ENCODE results near the gene ACOXL.

DNA sequence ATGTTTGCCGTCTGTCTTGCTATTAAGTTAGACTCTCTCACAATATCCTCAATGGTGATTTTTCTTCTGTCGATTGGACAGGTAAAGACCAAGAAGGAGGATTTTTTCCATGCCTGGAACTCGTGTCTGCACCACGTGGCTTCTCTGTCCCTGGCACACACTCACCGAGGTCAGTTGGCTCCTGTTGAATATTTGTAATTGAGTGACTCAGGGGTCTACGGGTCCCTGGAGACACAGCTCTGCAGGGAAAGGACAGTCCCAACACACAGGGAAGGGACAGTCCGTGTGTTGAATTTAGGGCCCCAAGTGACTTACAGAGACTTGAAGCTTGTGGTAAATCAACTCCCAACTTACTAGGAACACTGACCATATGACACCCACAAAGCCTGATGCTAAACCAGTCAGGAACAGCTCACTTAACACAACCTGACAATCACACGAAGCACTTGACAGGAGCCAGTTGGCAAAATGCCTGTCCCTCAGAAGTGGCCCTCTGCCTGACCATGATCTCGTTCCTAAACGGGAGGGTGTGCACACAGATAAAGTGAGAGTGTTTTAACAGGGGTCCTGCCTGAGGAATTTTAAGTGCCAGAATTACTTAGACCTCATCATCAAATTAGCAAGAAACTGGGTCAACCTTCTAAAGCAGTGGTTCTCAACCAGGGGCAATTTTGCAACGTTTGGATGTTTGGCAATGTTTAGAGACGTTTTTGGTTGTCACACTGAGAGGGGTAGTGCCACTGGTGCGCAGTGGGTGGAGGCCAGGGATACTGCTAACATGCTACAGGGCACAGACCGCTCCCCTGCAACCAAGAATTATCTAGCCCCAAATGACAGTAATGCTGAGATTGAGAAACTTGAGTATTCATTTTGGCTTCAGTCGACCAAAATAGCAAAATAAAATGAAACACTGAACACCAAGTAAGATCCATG is 299.4 kb downstream of the ACOXL start:
- TF ChIP-seq, protein P1, sequence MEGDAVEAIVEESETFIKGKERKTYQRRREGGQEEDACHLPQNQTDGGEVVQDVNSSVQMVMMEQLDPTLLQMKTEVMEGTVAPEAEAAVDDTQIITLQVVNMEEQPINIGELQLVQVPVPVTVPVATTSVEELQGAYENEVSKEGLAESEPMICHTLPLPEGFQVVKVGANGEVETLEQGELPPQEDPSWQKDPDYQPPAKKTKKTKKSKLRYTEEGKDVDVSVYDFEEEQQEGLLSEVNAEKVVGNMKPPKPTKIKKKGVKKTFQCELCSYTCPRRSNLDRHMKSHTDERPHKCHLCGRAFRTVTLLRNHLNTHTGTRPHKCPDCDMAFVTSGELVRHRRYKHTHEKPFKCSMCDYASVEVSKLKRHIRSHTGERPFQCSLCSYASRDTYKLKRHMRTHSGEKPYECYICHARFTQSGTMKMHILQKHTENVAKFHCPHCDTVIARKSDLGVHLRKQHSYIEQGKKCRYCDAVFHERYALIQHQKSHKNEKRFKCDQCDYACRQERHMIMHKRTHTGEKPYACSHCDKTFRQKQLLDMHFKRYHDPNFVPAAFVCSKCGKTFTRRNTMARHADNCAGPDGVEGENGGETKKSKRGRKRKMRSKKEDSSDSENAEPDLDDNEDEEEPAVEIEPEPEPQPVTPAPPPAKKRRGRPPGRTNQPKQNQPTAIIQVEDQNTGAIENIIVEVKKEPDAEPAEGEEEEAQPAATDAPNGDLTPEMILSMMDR (IDR thresholded peaks at IDR 0.05): no peak
- no peak for TF ChIP-seq POLR2A (IDR thresholded peaks at IDR 0.05)

Measured in transverse colon (tissue), 3 donors.